CD14-positive monocyte (primary cell): Measurements from ENCODE around the gene SPATA33. TPM values are rescaled to one million over a fixed set of nuclear protein-coding genes. Genes with fewer than 3 reads are reported as not detected.

Experiments
- DNase-seq, 3 donors: peaks; one replicate each; pipeline ENCODE4 v3.0.0-alpha.2; 2011 to 2022
- H2AFZ ChIP-seq: 2 replicates; pipeline ENCODE4 v1.6.0; 2012; ENCODE audit warnings: mild to moderate bottlenecking, low read depth, low read length, inconsistent platforms; ENCODE audit not compliant: insufficient read depth, poor library complexity, severe bottlenecking
- H3K27ac ChIP-seq, 2 donors: 1 replicate in 1 of 2; 2 replicates in 1 of 2; pipeline ENCODE4 v1.5.1; 2012 to 2013; ENCODE audit warnings: low read length in 2 of 2, control low read depth in 1 of 2, inconsistent platforms in 1 of 2, low read depth in 1 of 2, mild to moderate bottlenecking in 1 of 2
- H3K27me3 ChIP-seq, 2 donors: one replicate each; pipeline versions ENCODE4 v1.6.0 to v1.6.1; 2011 to 2013; ENCODE audit warnings: low read length in 2 of 2; ENCODE audit not compliant: control insufficient read depth in 2 of 2, insufficient read depth in 2 of 2
- H3K36me3 ChIP-seq, 2 donors: replicated peaks in 1 of 2; 1 replicate in 1 of 2; 2 replicates in 1 of 2; pipeline versions ENCODE4 v1.5.1 to v1.6.1; 2012 to 2013; ENCODE audit warnings: low read length in 2 of 2, control low read depth in 1 of 2, inconsistent platforms in 1 of 2, mild to moderate bottlenecking in 1 of 2; ENCODE audit not compliant: insufficient read depth in 2 of 2, control insufficient read depth in 1 of 2
- H3K4me1 ChIP-seq, 2 donors: 1 replicate in 1 of 2; 2 replicates in 1 of 2; pipeline versions ENCODE4 v1.5.1 to v1.6.1; 2012 to 2013; ENCODE audit warnings: low read length in 2 of 2, control low read depth in 1 of 2, inconsistent platforms in 1 of 2, mild to moderate bottlenecking in 1 of 2, moderate library complexity in 1 of 2; ENCODE audit not compliant: insufficient read depth in 2 of 2, control insufficient read depth in 1 of 2
- H3K4me2 ChIP-seq: replicated peaks from 2 replicates; pipeline ENCODE3; 2012; ENCODE audit warnings: low read length, moderate library complexity, mild to moderate bottlenecking; ENCODE audit not compliant: poor library complexity, severe bottlenecking; ENCODE audit errors: extremely low read depth
- H3K4me3 ChIP-seq, 3 experiments: fragments of 200-600 bp in 1 of 3; sonication (generic) in 1 of 3; replicated peaks in 1 of 3; 1 replicate in 2 of 3; 2 replicates in 1 of 3; pipeline ENCODE4 v1.5.1; 2011 to 2013; ENCODE audit warnings: low read length in 3 of 3, mild to moderate bottlenecking in 3 of 3, control low read depth in 2 of 3, low read depth in 2 of 3, inconsistent platforms in 1 of 3, moderate library complexity in 1 of 3
- H3K79me2 ChIP-seq: 2 replicates; pipeline ENCODE4 v1.6.0; 2012; ENCODE audit warnings: mild to moderate bottlenecking, control low read depth, inconsistent platforms, low read length, moderate library complexity; ENCODE audit not compliant: insufficient read depth
- H3K9ac ChIP-seq: 2 replicates; pipeline ENCODE4 v1.6.0; 2017; ENCODE audit warnings: low read length, mild to moderate bottlenecking; ENCODE audit not compliant: insufficient read depth, poor library complexity, severe bottlenecking
- H3K9me3 ChIP-seq, 2 donors: replicated peaks in 1 of 2; 1 replicate in 1 of 2; 2 replicates in 1 of 2; pipeline versions ENCODE4 v1.5.1 to v1.6.1; 2012 to 2013; ENCODE audit warnings: low read length in 2 of 2, control low read depth in 1 of 2; ENCODE audit not compliant: control insufficient read depth in 1 of 2, insufficient read depth in 1 of 2
- H4K20me1 ChIP-seq: 2 replicates; pipeline ENCODE4 v1.6.0; 2012; ENCODE audit warnings: mild to moderate bottlenecking, low read length, control low read depth, moderate library complexity; ENCODE audit not compliant: insufficient read depth
- H3K27ac Mint-ChIP-seq, 7 donors: one replicate each; pipeline ENCODE4 v1.8.0; 2020; ENCODE audit warnings: mild to moderate bottlenecking in 7 of 7, mixed read lengths in 7 of 7, moderate library complexity in 6 of 7, inconsistent platforms in 2 of 7
- H3K27me3 Mint-ChIP-seq, 3 donors: one replicate each; pipeline ENCODE4 v1.8.0; 2021 to 2022; ENCODE audit warnings: low read depth in 3 of 3, mild to moderate bottlenecking in 3 of 3, mixed read lengths in 3 of 3, moderate library complexity in 3 of 3, inconsistent platforms in 1 of 3
- H3K36me3 Mint-ChIP-seq, 2 donors: one replicate each; pipeline ENCODE4 v1.8.0; 2020; ENCODE audit warnings: mixed read lengths in 2 of 2, inconsistent platforms in 1 of 2, mild to moderate bottlenecking in 1 of 2
- H3K4me1 Mint-ChIP-seq: one replicate; pipeline ENCODE4 v1.8.0; 2020; ENCODE audit warnings: mild to moderate bottlenecking, mixed read lengths
- H3K4me3 Mint-ChIP-seq, 2 donors: one replicate each; pipeline ENCODE4 v1.8.0; 2020; ENCODE audit warnings: mild to moderate bottlenecking in 2 of 2, mixed read lengths in 2 of 2, moderate library complexity in 1 of 2
- H3K9me3 Mint-ChIP-seq, 7 donors: one replicate each; pipeline ENCODE4 v1.8.0; 2020 to 2022; ENCODE audit warnings: mixed read lengths in 7 of 7, mild to moderate bottlenecking in 6 of 7, moderate library complexity in 6 of 7, inconsistent platforms in 2 of 7
- WGBS: methylation state at CpG from one replicate; pipeline ENCODE4 v1.1.5; 2013; ENCODE audit warnings: missing lambda C conversion rate; ENCODE audit not compliant: insufficient coverage; 5-methylcytosine and 5-hydroxymethylcytosine counted together
- intact Hi-C, 2 donors: fragments of 100-400 bp; cut with micrococcal nuclease; formaldehyde crosslinking; loops; one replicate each; pipeline versions ENCODE4 v1.15.0 to v1.15.1; 2023
- polyA plus RNA-seq, 3 donors: library from polyadenylated mRNA; depleted of rRNA in 1 of 3; unstranded in 2 of 3; stranded (reverse) in 1 of 3; fragments of 300-500 nt in 2 of 3; fragments of >200 nt in 1 of 3; fragmentation: Illumina TruSeq in 2 of 3; gene quantifications; 1 replicate in 2 of 3; 2 replicates in 1 of 3; pipeline ENCODE4 v1.2.3, GENCODE V29; 2012 to 2021
- TF ChIP-seq, protein P1 (sequence below): fragments of 200-600 bp; IDR thresholded peaks from one replicate; pipeline ENCODE4 v1.8.0; 2022; ENCODE audit warnings: antibody characterized with exemption, mild to moderate bottlenecking

SPATA33 gene
- polyA plus RNA-seq, 3 donors, result 1.4 to 3.5 (median 1.8) TPM

DNA sequence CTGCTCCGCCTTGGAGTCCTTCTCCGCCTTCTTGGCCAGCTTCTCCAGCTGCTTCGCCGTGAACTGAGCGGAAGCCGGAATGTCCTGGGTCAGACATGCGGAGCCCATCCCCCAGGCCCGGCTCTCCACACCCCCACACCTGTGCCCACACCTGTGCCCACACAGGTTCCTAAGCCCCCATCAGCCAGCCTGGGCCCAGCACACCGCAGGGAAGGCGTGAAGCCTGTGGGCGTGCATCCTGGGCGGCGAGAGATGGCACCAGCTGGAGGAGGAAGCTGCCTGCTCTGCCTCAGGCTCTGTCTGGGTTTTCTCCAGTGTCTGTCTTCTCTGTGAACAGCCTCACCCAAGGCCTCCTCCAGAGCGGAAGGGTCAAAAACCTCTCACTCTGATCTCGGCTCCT is 6.1 kb upstream of the SPATA33 start:
- Histone ChIP-seq H3K27me3 (no peaks in the 10 kb centered on the region), H4K20me1 (peaks cover 65% of the 10 kb centered on the region), H3K4me3 (no peak overlapping the region), H3K4me1 (peaks cover 2 to 6% of the 10 kb centered on the region in 2 donors), H2AFZ (no peak overlapping the region), H3K36me3 (peaks cover 47 to 66% of the 10 kb centered on the region in 2 donors), H3K9me3 (no peaks in the 10 kb centered on the region), H3K9ac (no peak overlapping the region), H3K27ac (no peak overlapping the region), H3K79me2 (peaks cover 47% of the 10 kb centered on the region), H3K4me2 (no peak overlapping the region)
- Mint-ChIP-seq H3K4me3 (no peak overlapping the region), H3K36me3 (peaks cover 35 to 70% of the 10 kb centered on the region in 2 donors), H3K9me3 (peaks cover 0 to 2% (median 0%) of the 10 kb centered on the region in 7 donors), H3K4me1 (peaks cover 16% of the 10 kb centered on the region), H3K27me3 (peaks cover 0 to 1% (median 0%) of the 10 kb centered on the region in 3 donors), H3K27ac (no peak overlapping the region)
- TF ChIP-seq, protein P1, sequence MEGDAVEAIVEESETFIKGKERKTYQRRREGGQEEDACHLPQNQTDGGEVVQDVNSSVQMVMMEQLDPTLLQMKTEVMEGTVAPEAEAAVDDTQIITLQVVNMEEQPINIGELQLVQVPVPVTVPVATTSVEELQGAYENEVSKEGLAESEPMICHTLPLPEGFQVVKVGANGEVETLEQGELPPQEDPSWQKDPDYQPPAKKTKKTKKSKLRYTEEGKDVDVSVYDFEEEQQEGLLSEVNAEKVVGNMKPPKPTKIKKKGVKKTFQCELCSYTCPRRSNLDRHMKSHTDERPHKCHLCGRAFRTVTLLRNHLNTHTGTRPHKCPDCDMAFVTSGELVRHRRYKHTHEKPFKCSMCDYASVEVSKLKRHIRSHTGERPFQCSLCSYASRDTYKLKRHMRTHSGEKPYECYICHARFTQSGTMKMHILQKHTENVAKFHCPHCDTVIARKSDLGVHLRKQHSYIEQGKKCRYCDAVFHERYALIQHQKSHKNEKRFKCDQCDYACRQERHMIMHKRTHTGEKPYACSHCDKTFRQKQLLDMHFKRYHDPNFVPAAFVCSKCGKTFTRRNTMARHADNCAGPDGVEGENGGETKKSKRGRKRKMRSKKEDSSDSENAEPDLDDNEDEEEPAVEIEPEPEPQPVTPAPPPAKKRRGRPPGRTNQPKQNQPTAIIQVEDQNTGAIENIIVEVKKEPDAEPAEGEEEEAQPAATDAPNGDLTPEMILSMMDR, result no peak
- no peak for DNase-seq
- intact Hi-C loops, result no loop called here
- 96% methylated on average over 7 of the region's 15 CpGs for WGBS

DNA sequence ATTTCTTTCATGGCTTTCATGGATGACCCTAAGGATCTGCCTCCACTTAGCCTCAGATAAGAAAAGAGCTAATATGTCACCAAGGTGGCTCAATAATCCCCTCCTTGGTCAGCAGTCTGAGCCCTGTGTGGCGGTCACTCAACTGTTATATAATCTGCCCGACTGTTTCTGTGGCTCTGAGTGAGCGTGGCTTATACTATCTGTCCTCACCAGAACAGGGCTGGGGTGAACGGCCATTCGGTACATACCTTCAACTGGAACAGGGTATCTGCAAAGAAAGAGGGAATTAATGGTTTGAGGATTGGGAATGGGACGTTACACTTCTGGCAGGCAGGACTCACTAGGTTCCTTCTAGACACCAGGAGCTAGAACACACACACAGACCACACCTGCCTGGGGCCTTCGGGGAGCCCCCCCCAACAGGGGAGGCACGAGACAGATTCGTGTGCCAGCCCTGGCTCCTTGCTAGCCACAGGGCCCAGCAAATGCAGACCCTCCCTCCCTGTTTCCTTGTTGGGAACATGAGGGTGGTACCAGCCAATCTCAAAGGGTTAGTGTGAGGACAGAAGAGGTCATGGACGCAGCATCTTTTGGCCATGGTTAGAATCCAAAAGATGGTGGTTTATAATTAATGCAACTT is 3.9 kb upstream of the SPATA33 start:
- Histone ChIP-seq H3K36me3 (peaks cover 34 to 52% of the 10 kb centered on the region in 2 donors), H3K9me3 (no peaks in the 10 kb centered on the region), H3K79me2 (peaks cover 67% of the 10 kb centered on the region), H3K27me3 (no peaks in the 10 kb centered on the region), H4K20me1 (peaks cover 65% of the 10 kb centered on the region), H2AFZ (no peak overlapping the region), H3K9ac (no peak overlapping the region), H3K4me3 (no peak overlapping the region), H3K4me2 (no peak overlapping the region), H3K27ac (no peak overlapping the region), H3K4me1 (peaks cover 14 to 20% of the 10 kb centered on the region in 2 donors)
- peaks cover 26% of the 10 kb centered on the region for H3K4me1 Mint-ChIP-seq
- 90% methylated on average over 4 of the region's 10 CpGs for WGBS
- H3K4me3 Mint-ChIP-seq, result no peak overlapping the region
- DNase-seq, result no peak
- TF ChIP-seq, protein P1, result no peak
- peak overlapping the region in 2 of 7 donors; percentile 22 to 40 for H3K27ac Mint-ChIP-seq
- H3K27me3 Mint-ChIP-seq, result peaks cover 0 to 1% (median 0%) of the 10 kb centered on the region in 3 donors
- no peaks in the 10 kb centered on the region for H3K9me3 Mint-ChIP-seq
- H3K36me3 Mint-ChIP-seq, result peaks cover 25 to 57% of the 10 kb centered on the region in 2 donors
- intact Hi-C loops, result no loop called here
